Naive thymus-derived CD8-positive, alpha-beta T cell (primary cell): ENCODE measurements around the gene RASSF4. TPM values are rescaled to one million over a fixed set of nuclear protein-coding genes. Genes with fewer than 3 reads are reported as not detected.

Experiments used
- ATAC-seq, 2 donors: fragments of 150-1000 bp; cut with Tn5 transposase in 1 of 2; sonication (Bioruptor Pico), chemical (Tn5 transposase) in 1 of 2; 1 replicate in 1 of 2; 2 replicates in 1 of 2; pipeline ENCODE4 v1.10.0; 2021; ENCODE audit warnings: mild to moderate bottlenecking in 2 of 2, moderate library complexity in 2 of 2
- POLR2A ChIA-PET: fragments of 350-600 bp; sonication (Branson Sonifier 250); formaldehyde crosslinking; loops from one replicate; lab custom pipeline; 2021; ENCODE audit warnings: antibody characterized with exemption; lab: Charles Lee
- DNase-seq, 10 donors: peaks; one replicate each; pipeline versions ENCODE4 v3.0.0 to v3.0.0-alpha.2; 2020 to 2022
- H3K27ac Mint-ChIP-seq, 10 donors: one replicate each; pipeline ENCODE4 v1.8.0; 2020 to 2022; ENCODE audit warnings: mild to moderate bottlenecking in 10 of 10, mixed read lengths in 10 of 10, moderate library complexity in 4 of 10, inconsistent platforms in 1 of 10
- H3K27me3 Mint-ChIP-seq, 5 donors: one replicate each; pipeline ENCODE4 v1.8.0; 2021 to 2022; ENCODE audit warnings: mixed read lengths in 5 of 5
- H3K36me3 Mint-ChIP-seq, 3 donors: one replicate each; pipeline ENCODE4 v1.8.0; 2020 to 2022; ENCODE audit warnings: mixed read lengths in 3 of 3, mild to moderate bottlenecking in 2 of 3, inconsistent platforms in 1 of 3
- H3K4me1 Mint-ChIP-seq, 4 donors: one replicate each; pipeline ENCODE4 v1.8.0; 2021 to 2022; ENCODE audit warnings: mixed read lengths in 4 of 4
- H3K4me3 Mint-ChIP-seq, 10 donors: one replicate each; pipeline ENCODE4 v1.8.0; 2020 to 2022; ENCODE audit warnings: mild to moderate bottlenecking in 10 of 10, mixed read lengths in 10 of 10, moderate library complexity in 6 of 10, inconsistent platforms in 1 of 10
- H3K9me3 Mint-ChIP-seq, 9 donors: one replicate each; pipeline ENCODE4 v1.8.0; 2020 to 2022; ENCODE audit warnings: mixed read lengths in 9 of 9, mild to moderate bottlenecking in 3 of 9, inconsistent platforms in 1 of 9, moderate library complexity in 1 of 9
- polyA plus RNA-seq, 3 donors: library from polyadenylated mRNA; unstranded; fragments of 300-500 nt; fragmentation: Illumina TruSeq; gene quantifications; one replicate each; pipeline ENCODE4 v1.2.3, GENCODE V29; 2021
- total RNA-seq, 8 experiments: library from RNA in 2 of 8; stranded (reverse) in 2 of 8; gene quantifications; one replicate each; pipeline ENCODE4 v1.2.3 and lab custom pipeline; 2021 to 2026

RASSF4 gene, protein sequence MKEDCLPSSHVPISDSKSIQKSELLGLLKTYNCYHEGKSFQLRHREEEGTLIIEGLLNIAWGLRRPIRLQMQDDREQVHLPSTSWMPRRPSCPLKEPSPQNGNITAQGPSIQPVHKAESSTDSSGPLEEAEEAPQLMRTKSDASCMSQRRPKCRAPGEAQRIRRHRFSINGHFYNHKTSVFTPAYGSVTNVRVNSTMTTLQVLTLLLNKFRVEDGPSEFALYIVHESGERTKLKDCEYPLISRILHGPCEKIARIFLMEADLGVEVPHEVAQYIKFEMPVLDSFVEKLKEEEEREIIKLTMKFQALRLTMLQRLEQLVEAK
- total RNA-seq (1 to 10 TPM in 1 of 2 experiments, under 1 TPM in 1; 0.88 to 1.8 TPM), polyA plus RNA-seq (1 to 10 TPM in 2 of 3 donors, under 1 TPM in 1; 0.40 to 1.7 (median 1.0) TPM), total RNA-seq (lab: John Stamatoyannopoulos, UW) (0 to 4.1 (median 0.82) reads per million in 6 experiments)

GRCh38 chr10:44959247-44960087, at the start of gene RASSF4:
Gene RASSF4, plus strand, starts transcription at chr10:44959802. Its CDS starts 10,401 bp downstream, at chr10:44970203.
- H3K27me3 Mint-ChIP-seq: peaks cover 0 to 9% (median 0%) of the 10 kb centered on the region in 5 donors
- peak; percentile 83 to 93 (median 89) for DNase-seq
- H3K4me1 Mint-ChIP-seq: peaks cover 20 to 62% (median 40%) of the 10 kb centered on the region in 4 donors
- POLR2A ChIA-PET: interaction anchor here (1.0 to 3.7 kb wide), 4 partner anchors 9 to 81 kb away, joined by 3 to 14 read pairs (median 6); partner anchors contain the start of gene ZNF22
- peaks cover 0 to 3% (median 0%) of the 10 kb centered on the region in 9 donors for H3K9me3 Mint-ChIP-seq
- peak within 1 kb of the TSS; percentile 48 to 91 (median 86) for H3K27ac Mint-ChIP-seq
- peak; percentile 99 to 100 for ATAC-seq
- H3K4me3 Mint-ChIP-seq: peak within 1 kb of the TSS; percentile 83 to 92 (median 88)
- H3K36me3 Mint-ChIP-seq: peaks cover 0 to 19% (median 13%) of the 10 kb centered on the region in 3 donors

GRCh38 chr10:44909910-44910309, 49.7 kb upstream of the RASSF4 start:
- H3K27ac Mint-ChIP-seq: no peak overlapping the region
- ATAC-seq: no peak

DNA sequence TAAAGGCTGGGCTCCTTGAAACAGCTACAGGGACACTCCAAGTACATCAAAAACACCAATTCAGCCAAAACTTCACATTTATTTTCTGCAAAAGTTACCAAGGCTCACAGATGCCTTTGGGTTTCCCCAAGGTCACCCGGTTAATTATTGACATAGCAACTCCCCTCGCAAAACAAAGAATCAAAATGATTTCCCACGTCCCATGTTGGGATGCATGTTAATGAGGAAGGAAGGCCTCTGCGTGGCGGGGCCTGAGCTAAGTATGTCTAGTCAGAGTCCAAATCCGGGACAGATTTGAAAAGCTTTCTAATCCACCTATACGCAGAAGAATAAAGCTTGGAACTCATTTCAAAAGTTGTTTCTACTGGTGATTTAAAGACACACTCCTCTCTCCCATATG, 49.0 kb upstream of the RASSF4 start:
- no peak for ATAC-seq
- peaks cover 0 to 9% (median 4%) of the 10 kb centered on the region in 5 donors for H3K27me3 Mint-ChIP-seq

More at GRCh38 chr10:44909910-44910309, 49.7 kb upstream of the RASSF4 start:
- H3K4me1 Mint-ChIP-seq: peaks cover 6 to 25% (median 18%) of the 10 kb centered on the region in 4 donors
- H3K27me3 Mint-ChIP-seq: peaks cover 0 to 9% (median 4%) of the 10 kb centered on the region in 5 donors
- no peak overlapping the region for H3K4me3 Mint-ChIP-seq
- DNase-seq: no peak
- no peaks in the 10 kb centered on the region for H3K36me3 Mint-ChIP-seq
- POLR2A ChIA-PET: no interaction called here
- no peaks in the 10 kb centered on the region for H3K9me3 Mint-ChIP-seq

DNA sequence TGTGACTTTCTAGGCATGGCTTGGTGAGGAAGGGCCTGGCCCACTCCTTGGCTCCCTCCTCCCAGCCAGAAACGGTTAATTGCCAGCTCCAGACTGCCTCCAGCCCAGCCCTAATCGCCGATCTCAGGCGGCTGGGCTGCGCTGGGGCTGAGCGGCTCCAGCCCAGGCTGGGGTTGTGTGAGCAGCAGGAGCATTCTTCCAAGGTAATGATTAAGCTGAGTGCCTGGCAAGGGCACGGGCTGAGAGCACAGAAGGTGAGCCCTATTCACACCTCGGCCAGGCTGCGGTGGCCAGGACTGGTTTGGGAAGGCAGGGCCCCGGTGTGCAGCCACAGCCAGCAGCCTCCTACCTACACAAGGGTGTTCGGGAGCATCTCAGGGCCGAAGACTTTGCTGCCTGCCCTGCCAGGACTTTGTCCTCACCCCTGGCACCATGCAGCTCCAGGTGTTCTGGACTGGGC, 48.5 kb upstream of the RASSF4 start, which contains the start of gene TMEM72:
Gene TMEM72 (plus strand): TSS at position 257 of the 460 bp plus-strand sequence. CDS start 176 bp downstream, at position 433.
- POLR2A ChIA-PET: no interaction called here
- Mint-ChIP-seq H3K9me3 (no peaks in the 10 kb centered on the region), H3K36me3 (no peaks in the 10 kb centered on the region), H3K4me1 (peaks cover 6 to 30% (median 24%) of the 10 kb centered on the region in 4 donors), H3K27me3 (peaks cover 0 to 9% (median 4%) of the 10 kb centered on the region in 5 donors), H3K27ac (peak within 1 kb of the TSS in 3 of 10 donors; percentile 30 to 61 (median 40)), H3K4me3 (peak within 1 kb of the TSS in 1 of 10 donors; percentile 38)
- ATAC-seq: no peak
- DNase-seq: no peak

More for the DNA sequence above, 49.0 kb upstream of the RASSF4 start:
- H3K4me3 Mint-ChIP-seq: no peak overlapping the region
- DNase-seq: no peak
- no peaks in the 10 kb centered on the region for H3K9me3 Mint-ChIP-seq
- POLR2A ChIA-PET: no interaction called here
- peaks cover 6 to 27% (median 24%) of the 10 kb centered on the region in 4 donors for H3K4me1 Mint-ChIP-seq
- no peaks in the 10 kb centered on the region for H3K36me3 Mint-ChIP-seq
- peak overlapping the region in 1 of 10 donors; percentile 28 for H3K27ac Mint-ChIP-seq

DNA sequence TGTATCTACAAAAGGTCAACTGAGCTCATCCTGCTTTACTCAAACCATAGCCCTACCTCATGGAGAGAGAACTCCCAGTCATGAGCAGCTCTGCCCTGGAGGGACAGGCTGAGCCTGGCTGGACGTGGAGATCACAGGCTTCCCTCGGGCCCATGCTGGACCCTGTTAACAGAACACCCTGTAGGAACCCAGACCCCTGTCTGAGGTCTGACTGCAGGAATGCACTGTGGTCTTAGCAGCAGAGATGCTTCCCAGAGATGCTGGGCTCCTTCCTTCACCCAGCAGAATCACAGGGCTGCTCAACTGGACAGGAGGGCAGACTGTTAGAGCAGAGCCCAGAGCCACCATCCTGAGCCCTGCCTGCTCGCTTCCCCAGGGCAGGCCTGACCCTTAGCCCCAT, 47.7 kb upstream of the RASSF4 start:
- Mint-ChIP-seq H3K27ac (peak overlapping the region in 3 of 10 donors; percentile 30 to 61 (median 40)), H3K4me1 (peaks cover 6 to 30% (median 24%) of the 10 kb centered on the region in 4 donors), H3K36me3 (no peaks in the 10 kb centered on the region), H3K9me3 (no peaks in the 10 kb centered on the region), H3K27me3 (peaks cover 0 to 9% (median 4%) of the 10 kb centered on the region in 5 donors), H3K4me3 (peak overlapping the region in 1 of 10 donors; percentile 38)
- ATAC-seq (no peak), DNase-seq (no peak)
- POLR2A ChIA-PET: no interaction called here

DNA sequence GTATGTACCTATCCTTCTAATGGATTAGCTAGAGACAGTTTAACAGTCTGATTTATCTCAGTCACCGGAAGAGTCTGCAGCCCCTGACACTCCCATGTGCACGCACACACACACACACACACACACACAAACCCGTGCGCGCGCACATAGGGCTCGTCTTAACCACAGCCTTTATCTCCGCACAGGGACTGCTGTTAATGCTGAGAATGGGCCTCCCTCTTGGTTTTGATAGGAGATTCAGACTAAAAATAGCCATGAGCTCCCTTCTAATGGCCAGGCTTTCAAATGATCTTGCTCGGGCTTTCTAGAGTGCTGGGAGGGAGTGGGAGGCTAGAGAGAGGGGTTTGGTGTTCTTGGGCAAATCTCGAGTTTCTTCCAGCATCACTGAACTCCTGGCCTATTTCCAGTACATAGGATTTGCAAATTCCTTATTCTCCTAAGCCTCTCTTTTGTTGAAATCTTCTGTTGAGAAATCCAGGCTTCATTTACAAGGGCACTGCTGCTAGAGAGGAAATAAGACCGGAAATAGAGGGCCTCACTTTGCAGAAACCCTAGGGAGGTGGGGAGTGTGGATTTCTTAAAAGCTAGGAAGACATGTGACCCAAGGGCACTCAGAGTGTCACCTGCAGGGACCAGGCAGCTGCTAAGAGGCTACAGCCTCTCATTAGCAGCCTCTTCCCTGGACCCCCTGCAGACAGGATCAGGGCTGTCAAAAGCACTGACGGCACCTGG, 46.1 kb upstream of the RASSF4 start:
- H3K36me3 Mint-ChIP-seq: peaks cover 0 to 8% (median 4%) of the 10 kb centered on the region in 3 donors
- ATAC-seq (peak; percentile 72 to 87), DNase-seq (peak in 8 of 10 donors; percentile 13 to 73 (median 62))
- H3K27ac Mint-ChIP-seq: peak overlapping the region; percentile 48 to 91 (median 88)
- H3K27me3 Mint-ChIP-seq: peaks cover 0 to 7% (median 0%) of the 10 kb centered on the region in 5 donors
- POLR2A ChIA-PET: interaction anchor here (0.6 to 2.2 kb wide), 4 partner anchors 46 to 87 kb away, joined by 3 to 7 read pairs (median 3); partner anchors contain the start of genes RASSF4 and ZNF22
- peaks cover 6 to 30% (median 24%) of the 10 kb centered on the region in 4 donors for H3K4me1 Mint-ChIP-seq
- H3K9me3 Mint-ChIP-seq: peaks cover 0 to 5% (median 0%) of the 10 kb centered on the region in 9 donors
- H3K4me3 Mint-ChIP-seq: peak overlapping the region; percentile 60 to 85 (median 68)

DNA sequence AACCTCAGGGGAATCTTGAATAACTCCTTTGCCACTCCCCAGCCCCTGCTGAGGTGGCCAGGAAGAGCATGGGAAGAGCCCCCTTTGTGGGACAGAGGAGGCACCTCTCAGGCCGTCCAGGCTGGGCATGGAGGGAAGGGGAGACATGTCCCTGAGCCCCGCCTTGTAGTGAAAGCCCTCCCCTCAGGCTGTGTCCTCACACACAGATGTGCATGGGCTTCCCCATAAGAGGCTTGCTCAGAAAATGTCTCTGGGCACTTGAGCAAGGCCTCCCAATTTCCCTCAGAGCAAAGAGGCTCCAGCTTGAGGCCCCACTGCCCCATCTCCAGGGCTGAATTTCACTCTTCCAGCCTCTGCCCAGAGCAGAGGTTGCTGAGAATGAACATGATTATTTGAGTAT, 44.7 kb upstream of the RASSF4 start:
- Mint-ChIP-seq H3K27me3 (peaks cover 0 to 3% (median 0%) of the 10 kb centered on the region in 5 donors), H3K27ac (peak overlapping the region in 1 of 10 donors; percentile 31), H3K4me1 (peaks cover 6 to 30% (median 24%) of the 10 kb centered on the region in 4 donors), H3K36me3 (peaks cover 0 to 8% (median 4%) of the 10 kb centered on the region in 3 donors), H3K4me3 (no peak overlapping the region), H3K9me3 (peaks cover 0 to 5% (median 0%) of the 10 kb centered on the region in 9 donors)
- ATAC-seq (no peak), DNase-seq (no peak)
- POLR2A ChIA-PET: no interaction called here

DNA sequence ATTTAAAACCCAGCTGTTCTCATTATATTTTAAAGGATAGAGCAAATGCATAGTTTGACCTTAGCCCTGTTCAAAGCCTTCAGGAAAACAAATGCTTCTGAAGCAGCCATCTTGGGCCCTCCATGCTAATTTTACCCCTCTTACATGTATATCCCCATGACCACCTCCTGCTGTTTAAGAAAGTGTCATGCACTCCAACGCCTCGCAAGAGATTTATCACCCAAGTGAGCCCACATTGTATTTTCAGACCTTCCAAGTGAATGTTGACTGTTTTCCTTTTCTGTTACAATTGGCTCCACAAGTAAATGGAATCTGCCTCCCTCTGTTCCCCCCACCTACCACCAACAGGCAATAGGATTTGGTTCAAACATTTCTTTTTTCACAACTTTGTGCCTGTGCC, 43.2 kb upstream of the RASSF4 start:
- peaks cover 0 to 8% (median 4%) of the 10 kb centered on the region in 3 donors for H3K36me3 Mint-ChIP-seq
- peaks cover 7 to 30% (median 24%) of the 10 kb centered on the region in 4 donors for H3K4me1 Mint-ChIP-seq
- peak overlapping the region in 1 of 10 donors; percentile 21 for H3K27ac Mint-ChIP-seq
- DNase-seq (no peak), ATAC-seq (no peak)
- peaks cover 0 to 3% (median 0%) of the 10 kb centered on the region in 5 donors for H3K27me3 Mint-ChIP-seq
- H3K9me3 Mint-ChIP-seq: peaks cover 0 to 5% (median 0%) of the 10 kb centered on the region in 9 donors
- POLR2A ChIA-PET: no interaction called here
- H3K4me3 Mint-ChIP-seq: no peak overlapping the region

GRCh38 chr10:44917848-44918247, 41.8 kb upstream of the RASSF4 start:
- peaks cover 7 to 24% (median 21%) of the 10 kb centered on the region in 4 donors for H3K4me1 Mint-ChIP-seq
- H3K9me3 Mint-ChIP-seq: peaks cover 0 to 5% (median 0%) of the 10 kb centered on the region in 9 donors
- H3K27ac Mint-ChIP-seq: no peak overlapping the region
- no peak overlapping the region for H3K4me3 Mint-ChIP-seq
- POLR2A ChIA-PET: no interaction called here
- ATAC-seq (no peak), DNase-seq (no peak)
- peaks cover 0 to 8% (median 4%) of the 10 kb centered on the region in 3 donors for H3K36me3 Mint-ChIP-seq
- H3K27me3 Mint-ChIP-seq: peaks cover 0 to 3% (median 0%) of the 10 kb centered on the region in 5 donors

GRCh38 chr10:44920252-44920651, 39.4 kb upstream of the RASSF4 start:
- POLR2A ChIA-PET: no interaction called here
- peaks cover 0 to 5% (median 0%) of the 10 kb centered on the region in 9 donors for H3K9me3 Mint-ChIP-seq
- peaks cover 1 to 5% (median 4%) of the 10 kb centered on the region in 4 donors for H3K4me1 Mint-ChIP-seq
- ATAC-seq: no peak
- H3K4me3 Mint-ChIP-seq: no peak overlapping the region
- peaks cover 0 to 8% (median 4%) of the 10 kb centered on the region in 3 donors for H3K36me3 Mint-ChIP-seq
- DNase-seq: no peak
- H3K27ac Mint-ChIP-seq: no peak overlapping the region
- H3K27me3 Mint-ChIP-seq: peaks cover 0 to 3% (median 0%) of the 10 kb centered on the region in 5 donors

GRCh38 chr10:44921061-44921460, 38.5 kb upstream of the RASSF4 start:
- POLR2A ChIA-PET: no interaction called here

More at GRCh38 chr10:44921061-44921460, 38.5 kb upstream of the RASSF4 start:
- no peak for DNase-seq
- ATAC-seq: no peak
- H3K4me1 Mint-ChIP-seq: peaks cover 0 to 1% (median 0%) of the 10 kb centered on the region in 4 donors
- H3K27me3 Mint-ChIP-seq: peaks cover 0 to 3% (median 0%) of the 10 kb centered on the region in 5 donors
- peaks cover 0 to 8% (median 4%) of the 10 kb centered on the region in 3 donors for H3K36me3 Mint-ChIP-seq
- peaks cover 0 to 5% (median 0%) of the 10 kb centered on the region in 9 donors for H3K9me3 Mint-ChIP-seq
- H3K27ac Mint-ChIP-seq: no peak overlapping the region
- no peak overlapping the region for H3K4me3 Mint-ChIP-seq
